ENCODE results near the gene GRN. TPM values are rescaled to one million over a fixed set of nuclear protein-coding genes. Genes with fewer than 3 reads are reported as not detected.

Gene GRN
- total and polyA plus RNA-seq, 2 of the 13 experiments (the other 11 are each of a cell fraction or from before 2014, with no cell fraction given), result 86.6 to 143 TPM

DNA sequence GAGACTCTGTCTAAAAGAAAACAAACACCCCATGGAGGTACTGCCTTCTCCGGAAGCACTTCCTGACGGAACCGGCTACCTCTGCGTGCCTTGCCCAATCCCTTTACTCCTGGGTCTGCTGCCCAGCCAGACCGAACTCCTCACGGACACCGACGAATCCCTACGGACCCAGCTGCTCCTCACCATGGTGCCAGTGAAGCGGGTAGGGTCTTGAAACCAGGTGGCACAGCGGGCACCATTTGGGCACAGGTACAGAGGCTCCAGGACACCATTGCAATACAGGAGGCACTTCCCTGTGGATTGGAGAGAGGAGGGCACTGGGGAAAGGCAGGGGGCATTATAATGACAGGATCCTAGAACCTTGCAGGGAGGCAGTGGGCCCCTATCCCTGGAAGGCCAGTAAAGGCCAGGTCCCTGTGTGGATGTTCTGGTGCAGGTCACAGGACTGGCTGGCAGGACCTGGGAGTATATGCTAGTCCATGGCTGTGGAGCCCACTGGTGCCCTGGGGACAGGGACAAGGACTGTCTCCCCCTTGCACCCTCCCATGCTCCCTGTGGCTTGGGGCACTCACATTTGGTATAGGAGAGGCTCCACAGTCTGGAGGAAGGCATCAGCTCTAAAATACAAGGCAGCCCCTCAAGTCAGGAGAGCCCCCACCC lies 22.7 kb upstream of the GRN start:
- Histone ChIP-seq H3K9me3 (ENCODE audit: low read length) (no peaks in the 10 kb centered on the region), H3K4me2 (ENCODE audit: low read depth, low read length) (no peak overlapping the region), H4K20me1 (ENCODE audit: insufficient read depth, low read length) (no peaks in the 10 kb centered on the region), H3K9ac (ENCODE audit: insufficient read depth, low read depth, low read length) (no peak overlapping the region), H3K36me3 (replicated peaks in 1 of 2; ENCODE audit: control insufficient read depth in 1 of 2, insufficient read depth in 2 of 2, low read length in 2 of 2) (peaks cover 19 to 33% of the 10 kb centered on the region in 2 experiments; a peak in 4 of 5 replicates), H3K27ac (ENCODE audit: extremely low read length, insufficient read depth, low read length) (no peak overlapping the region), H3K27me3 (ENCODE audit: control insufficient read depth in 1 of 2, insufficient read depth in 2 of 2, low read length in 2 of 2) (no peaks in the 10 kb centered on the region; a peak in 3 of 5 replicates), H2AFZ (ENCODE audit: low read length) (no peak overlapping the region), H3K79me2 (ENCODE audit: insufficient read depth, low read length) (peaks cover 14% of the 10 kb centered on the region), H3K4me3 (replicated peaks in 1 of 3; ENCODE audit: insufficient read depth in 1 of 3, low read depth in 2 of 3, low read length in 3 of 3) (no peak overlapping the region), H3K4me1 (ENCODE audit: insufficient read depth, low read length) (peaks cover 46% of the 10 kb centered on the region)
- POLR2A ChIA-PET, result no interaction called here
- CTCF ChIA-PET (ENCODE audit: low intra/inter-chr PET ratio, low total read pairs), result no interaction called here
- DNase-seq (ENCODE audit: low spot score), result no peak
- intact Hi-C loops (cut with micrococcal nuclease; ENCODE audit: unreplicated experiment), result loop anchor here (10.0 kb wide), 1 partner anchor 48 kb away; no protein-coding TSS in a partner anchor
- ATAC-seq, result no peak
- BruUV-seq (replicated peaks), result no TSS peak
- in situ Hi-C loops (cut with HindIII; ENCODE audit: extremely low pct_ligation_motif_present, low pct_unique_long_range_greater_than_20kb), result no loop called here
- WGBS (ENCODE audit: low lambda C conversion rate), result 97% methylated on average over 11 of the region's 11 CpGs
- FAIRE-seq, result no peak
- TF ChIP-seq NFYB (CRISPR knock-in tag; IDR thresholded peaks at IDR 0.05) (no peak), JDP2 (CRISPR knock-in tag; IDR thresholded peaks at IDR 0.05; ENCODE audit: borderline replicate concordance) (no peak), HNRNPL (IDR thresholded peaks at IDR 0.05; ENCODE audit: low read depth, low read length) (peak; percentile 77; the same call in 1 of the 2 replicates), MBNL3 (CRISPR knock-in tag; conservative IDR thresholded peaks at IDR 0.05) (no peak)

DNA sequence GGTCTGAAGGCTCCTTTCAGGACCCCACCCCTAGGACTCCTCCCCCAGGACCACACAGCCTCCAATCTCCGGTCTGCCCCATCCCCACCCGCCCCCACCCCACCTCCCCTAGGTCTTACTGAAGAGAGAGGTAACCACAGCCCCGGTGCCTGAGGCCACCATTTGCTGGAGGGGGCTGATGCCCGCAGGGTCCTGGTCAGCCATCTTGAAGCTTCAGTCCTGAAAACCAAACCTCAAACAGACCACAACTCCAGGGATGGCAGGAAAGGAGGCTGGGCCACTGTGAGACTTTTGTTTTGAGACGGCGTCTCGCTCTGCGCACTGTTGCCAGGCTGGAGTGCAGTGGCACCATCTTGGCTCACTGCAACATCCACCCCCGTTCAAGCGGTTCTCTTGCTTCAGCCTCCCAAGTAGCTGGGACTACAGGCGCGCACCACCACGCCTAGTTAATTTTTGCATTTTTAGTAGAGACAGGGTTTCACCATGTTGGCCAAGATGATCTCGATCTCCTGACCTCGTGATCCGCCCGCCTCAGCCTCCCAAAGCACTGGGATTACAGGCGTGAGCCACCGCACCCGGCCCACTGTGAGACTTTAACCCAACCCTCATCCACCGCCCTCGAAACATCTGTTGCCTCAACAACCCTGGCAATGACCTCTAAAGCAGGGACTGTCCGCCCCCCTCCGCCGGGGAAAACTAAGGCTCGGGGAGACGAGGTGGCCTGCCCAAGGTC lies 21.6 kb upstream of the GRN start:
- peak overlapping the region; percentile 61 for H3K27ac ChIP-seq (ENCODE audit: extremely low read length, insufficient read depth, low read length)
- ChIA-PET POLR2A (interaction anchor here (1.4 to 1.9 kb wide), 3 partner anchors 11 to 124 kb away, joined by 5 to 6 read pairs (median 6); partner anchors contain the start of genes ATXN7L3 and UBTF), CTCF (ENCODE audit: low intra/inter-chr PET ratio, low total read pairs) (no interaction called here)
- ATAC-seq (no peak), FAIRE-seq (no peak), DNase-seq (ENCODE audit: low spot score) (no peak)
- intact Hi-C loops (cut with micrococcal nuclease; ENCODE audit: unreplicated experiment), result loop anchor here (2.0 to 10.0 kb wide), 2 partner anchors 49 to 105 kb away; partner anchors contain the start of gene UBTF
- H2AFZ ChIP-seq (ENCODE audit: low read length), result no peak overlapping the region
- H3K4me2 ChIP-seq (ENCODE audit: low read depth, low read length), result peak overlapping the region; percentile 97
- 37% methylated on average over 27 of the region's 27 CpGs for WGBS (ENCODE audit: low lambda C conversion rate)
- no peaks in the 10 kb centered on the region; a peak in 3 of 5 replicates for H3K27me3 ChIP-seq (ENCODE audit: control insufficient read depth in 1 of 2, insufficient read depth in 2 of 2, low read length in 2 of 2)
- in situ Hi-C loops (cut with HindIII; ENCODE audit: extremely low pct_ligation_motif_present, low pct_unique_long_range_greater_than_20kb), result no loop called here
- no peaks in the 10 kb centered on the region for H3K9me3 ChIP-seq (ENCODE audit: low read length)
- H3K9ac ChIP-seq (ENCODE audit: insufficient read depth, low read depth, low read length), result peak overlapping the region; percentile 90
- H3K4me1 ChIP-seq (ENCODE audit: insufficient read depth, low read length), result peaks cover 51% of the 10 kb centered on the region
- H3K79me2 ChIP-seq (ENCODE audit: insufficient read depth, low read length), result peaks cover 14% of the 10 kb centered on the region
- H4K20me1 ChIP-seq (ENCODE audit: insufficient read depth, low read length), result no peaks in the 10 kb centered on the region
- BruUV-seq (replicated peaks), result TSS peak; percentile 66
- H3K36me3 ChIP-seq (replicated peaks in 1 of 2; ENCODE audit: control insufficient read depth in 1 of 2, insufficient read depth in 2 of 2, low read length in 2 of 2), result peaks cover 19 to 33% of the 10 kb centered on the region in 2 experiments; a peak in 4 of 5 replicates
- H3K4me3 ChIP-seq (replicated peaks in 1 of 3; ENCODE audit: insufficient read depth in 1 of 3, low read depth in 2 of 3, low read length in 3 of 3), result peak overlapping the region; percentile 78 to 97 (median 91)
- no peak for TF ChIP-seq AHR (CRISPR knock-in tag; IDR thresholded peaks at IDR 0.05)
- TF ChIP-seq YY1 (IDR thresholded peaks at IDR 0.05; ENCODE audit: insufficient read depth, insufficient replicate concordance, low read depth, low read length), result peak; percentile 54
- TF ChIP-seq, protein P1, sequence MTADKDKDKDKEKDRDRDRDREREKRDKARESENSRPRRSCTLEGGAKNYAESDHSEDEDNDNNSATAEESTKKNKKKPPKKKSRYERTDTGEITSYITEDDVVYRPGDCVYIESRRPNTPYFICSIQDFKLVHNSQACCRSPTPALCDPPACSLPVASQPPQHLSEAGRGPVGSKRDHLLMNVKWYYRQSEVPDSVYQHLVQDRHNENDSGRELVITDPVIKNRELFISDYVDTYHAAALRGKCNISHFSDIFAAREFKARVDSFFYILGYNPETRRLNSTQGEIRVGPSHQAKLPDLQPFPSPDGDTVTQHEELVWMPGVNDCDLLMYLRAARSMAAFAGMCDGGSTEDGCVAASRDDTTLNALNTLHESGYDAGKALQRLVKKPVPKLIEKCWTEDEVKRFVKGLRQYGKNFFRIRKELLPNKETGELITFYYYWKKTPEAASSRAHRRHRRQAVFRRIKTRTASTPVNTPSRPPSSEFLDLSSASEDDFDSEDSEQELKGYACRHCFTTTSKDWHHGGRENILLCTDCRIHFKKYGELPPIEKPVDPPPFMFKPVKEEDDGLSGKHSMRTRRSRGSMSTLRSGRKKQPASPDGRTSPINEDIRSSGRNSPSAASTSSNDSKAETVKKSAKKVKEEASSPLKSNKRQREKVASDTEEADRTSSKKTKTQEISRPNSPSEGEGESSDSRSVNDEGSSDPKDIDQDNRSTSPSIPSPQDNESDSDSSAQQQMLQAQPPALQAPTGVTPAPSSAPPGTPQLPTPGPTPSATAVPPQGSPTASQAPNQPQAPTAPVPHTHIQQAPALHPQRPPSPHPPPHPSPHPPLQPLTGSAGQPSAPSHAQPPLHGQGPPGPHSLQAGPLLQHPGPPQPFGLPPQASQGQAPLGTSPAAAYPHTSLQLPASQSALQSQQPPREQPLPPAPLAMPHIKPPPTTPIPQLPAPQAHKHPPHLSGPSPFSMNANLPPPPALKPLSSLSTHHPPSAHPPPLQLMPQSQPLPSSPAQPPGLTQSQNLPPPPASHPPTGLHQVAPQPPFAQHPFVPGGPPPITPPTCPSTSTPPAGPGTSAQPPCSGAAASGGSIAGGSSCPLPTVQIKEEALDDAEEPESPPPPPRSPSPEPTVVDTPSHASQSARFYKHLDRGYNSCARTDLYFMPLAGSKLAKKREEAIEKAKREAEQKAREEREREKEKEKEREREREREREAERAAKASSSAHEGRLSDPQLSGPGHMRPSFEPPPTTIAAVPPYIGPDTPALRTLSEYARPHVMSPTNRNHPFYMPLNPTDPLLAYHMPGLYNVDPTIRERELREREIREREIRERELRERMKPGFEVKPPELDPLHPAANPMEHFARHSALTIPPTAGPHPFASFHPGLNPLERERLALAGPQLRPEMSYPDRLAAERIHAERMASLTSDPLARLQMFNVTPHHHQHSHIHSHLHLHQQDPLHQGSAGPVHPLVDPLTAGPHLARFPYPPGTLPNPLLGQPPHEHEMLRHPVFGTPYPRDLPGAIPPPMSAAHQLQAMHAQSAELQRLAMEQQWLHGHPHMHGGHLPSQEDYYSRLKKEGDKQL (CRISPR knock-in tag; IDR thresholded peaks at IDR 0.05; ENCODE audit: low read depth), result no peak
- peak; percentile 28; the same call in 1 of the 2 replicates for TF ChIP-seq PITX1 (CRISPR knock-in tag; IDR thresholded peaks at IDR 0.05)
- TF ChIP-seq PPARG (CRISPR knock-in tag; conservative IDR thresholded peaks at IDR 0.05), result no peak
- no peak for TF ChIP-seq TCF12 (IDR thresholded peaks at IDR 0.05)
- TF ChIP-seq TCF12 (CRISPR knock-in tag; IDR thresholded peaks at IDR 0.05), result no peak
- no peak for TF ChIP-seq FOXJ3 (CRISPR knock-in tag; IDR thresholded peaks at IDR 0.05; ENCODE audit: borderline replicate concordance)
